CD14-positive monocyte (primary cell): Measurements from ENCODE around the gene PLXNA2. TPM values are rescaled to one million over a fixed set of nuclear protein-coding genes. Genes with fewer than 3 reads are reported as not detected.
A peak's percentile ranks its signal among the peaks of the same experiment; 100 is the strongest.

Experiments
- DNase-seq, 3 donors: peaks; one replicate each; pipeline ENCODE4 v3.0.0-alpha.2; 2011 to 2022
- H2AFZ ChIP-seq: 2 replicates; pipeline ENCODE4 v1.6.0; 2012; ENCODE audit warnings: mild to moderate bottlenecking, low read depth, low read length, inconsistent platforms; ENCODE audit not compliant: insufficient read depth, poor library complexity, severe bottlenecking
- H3K27ac ChIP-seq, 2 donors: 1 replicate in 1 of 2; 2 replicates in 1 of 2; pipeline ENCODE4 v1.5.1; 2012 to 2013; ENCODE audit warnings: low read length in 2 of 2, control low read depth in 1 of 2, inconsistent platforms in 1 of 2, low read depth in 1 of 2, mild to moderate bottlenecking in 1 of 2
- H3K27me3 ChIP-seq, 2 donors: one replicate each; pipeline versions ENCODE4 v1.6.0 to v1.6.1; 2011 to 2013; ENCODE audit warnings: low read length in 2 of 2; ENCODE audit not compliant: control insufficient read depth in 2 of 2, insufficient read depth in 2 of 2
- H3K36me3 ChIP-seq, 2 donors: replicated peaks in 1 of 2; 1 replicate in 1 of 2; 2 replicates in 1 of 2; pipeline versions ENCODE4 v1.5.1 to v1.6.1; 2012 to 2013; ENCODE audit warnings: low read length in 2 of 2, control low read depth in 1 of 2, inconsistent platforms in 1 of 2, mild to moderate bottlenecking in 1 of 2; ENCODE audit not compliant: insufficient read depth in 2 of 2, control insufficient read depth in 1 of 2
- H3K4me1 ChIP-seq, 2 donors: 1 replicate in 1 of 2; 2 replicates in 1 of 2; pipeline versions ENCODE4 v1.5.1 to v1.6.1; 2012 to 2013; ENCODE audit warnings: low read length in 2 of 2, control low read depth in 1 of 2, inconsistent platforms in 1 of 2, mild to moderate bottlenecking in 1 of 2, moderate library complexity in 1 of 2; ENCODE audit not compliant: insufficient read depth in 2 of 2, control insufficient read depth in 1 of 2
- H3K4me2 ChIP-seq: replicated peaks from 2 replicates; pipeline ENCODE3; 2012; ENCODE audit warnings: low read length, moderate library complexity, mild to moderate bottlenecking; ENCODE audit not compliant: poor library complexity, severe bottlenecking; ENCODE audit errors: extremely low read depth
- H3K4me3 ChIP-seq, 3 experiments: fragments of 200-600 bp in 1 of 3; sonication (generic) in 1 of 3; replicated peaks in 1 of 3; 1 replicate in 2 of 3; 2 replicates in 1 of 3; pipeline ENCODE4 v1.5.1; 2011 to 2013; ENCODE audit warnings: low read length in 3 of 3, mild to moderate bottlenecking in 3 of 3, control low read depth in 2 of 3, low read depth in 2 of 3, inconsistent platforms in 1 of 3, moderate library complexity in 1 of 3
- H3K79me2 ChIP-seq: 2 replicates; pipeline ENCODE4 v1.6.0; 2012; ENCODE audit warnings: mild to moderate bottlenecking, control low read depth, inconsistent platforms, low read length, moderate library complexity; ENCODE audit not compliant: insufficient read depth
- H3K9ac ChIP-seq: 2 replicates; pipeline ENCODE4 v1.6.0; 2017; ENCODE audit warnings: low read length, mild to moderate bottlenecking; ENCODE audit not compliant: insufficient read depth, poor library complexity, severe bottlenecking
- H3K9me3 ChIP-seq, 2 donors: replicated peaks in 1 of 2; 1 replicate in 1 of 2; 2 replicates in 1 of 2; pipeline versions ENCODE4 v1.5.1 to v1.6.1; 2012 to 2013; ENCODE audit warnings: low read length in 2 of 2, control low read depth in 1 of 2; ENCODE audit not compliant: control insufficient read depth in 1 of 2, insufficient read depth in 1 of 2
- H4K20me1 ChIP-seq: 2 replicates; pipeline ENCODE4 v1.6.0; 2012; ENCODE audit warnings: mild to moderate bottlenecking, low read length, control low read depth, moderate library complexity; ENCODE audit not compliant: insufficient read depth
- H3K27ac Mint-ChIP-seq, 7 donors: one replicate each; pipeline ENCODE4 v1.8.0; 2020; ENCODE audit warnings: mild to moderate bottlenecking in 7 of 7, mixed read lengths in 7 of 7, moderate library complexity in 6 of 7, inconsistent platforms in 2 of 7
- H3K27me3 Mint-ChIP-seq, 3 donors: one replicate each; pipeline ENCODE4 v1.8.0; 2021 to 2022; ENCODE audit warnings: low read depth in 3 of 3, mild to moderate bottlenecking in 3 of 3, mixed read lengths in 3 of 3, moderate library complexity in 3 of 3, inconsistent platforms in 1 of 3
- H3K36me3 Mint-ChIP-seq, 2 donors: one replicate each; pipeline ENCODE4 v1.8.0; 2020; ENCODE audit warnings: mixed read lengths in 2 of 2, inconsistent platforms in 1 of 2, mild to moderate bottlenecking in 1 of 2
- H3K4me1 Mint-ChIP-seq: one replicate; pipeline ENCODE4 v1.8.0; 2020; ENCODE audit warnings: mild to moderate bottlenecking, mixed read lengths
- H3K4me3 Mint-ChIP-seq, 2 donors: one replicate each; pipeline ENCODE4 v1.8.0; 2020; ENCODE audit warnings: mild to moderate bottlenecking in 2 of 2, mixed read lengths in 2 of 2, moderate library complexity in 1 of 2
- H3K9me3 Mint-ChIP-seq, 7 donors: one replicate each; pipeline ENCODE4 v1.8.0; 2020 to 2022; ENCODE audit warnings: mixed read lengths in 7 of 7, mild to moderate bottlenecking in 6 of 7, moderate library complexity in 6 of 7, inconsistent platforms in 2 of 7
- WGBS: methylation state at CpG from one replicate; pipeline ENCODE4 v1.1.5; 2013; ENCODE audit warnings: missing lambda C conversion rate; ENCODE audit not compliant: insufficient coverage; 5-methylcytosine and 5-hydroxymethylcytosine counted together
- intact Hi-C, 2 donors: fragments of 100-400 bp; cut with micrococcal nuclease; formaldehyde crosslinking; loops; one replicate each; pipeline versions ENCODE4 v1.15.0 to v1.15.1; 2023
- polyA plus RNA-seq, 3 donors: library from polyadenylated mRNA; depleted of rRNA in 1 of 3; unstranded in 2 of 3; stranded (reverse) in 1 of 3; fragments of 300-500 nt in 2 of 3; fragments of >200 nt in 1 of 3; fragmentation: Illumina TruSeq in 2 of 3; gene quantifications; 1 replicate in 2 of 3; 2 replicates in 1 of 3; pipeline ENCODE4 v1.2.3, GENCODE V29; 2012 to 2021
- TF ChIP-seq, protein P1 (sequence below): fragments of 200-600 bp; IDR thresholded peaks from one replicate; pipeline ENCODE4 v1.8.0; 2022; ENCODE audit warnings: antibody characterized with exemption, mild to moderate bottlenecking

Gene PLXNA2
- polyA plus RNA-seq, 3 donors: 0.75 to 2.1 (median 1.1) TPM

DNA sequence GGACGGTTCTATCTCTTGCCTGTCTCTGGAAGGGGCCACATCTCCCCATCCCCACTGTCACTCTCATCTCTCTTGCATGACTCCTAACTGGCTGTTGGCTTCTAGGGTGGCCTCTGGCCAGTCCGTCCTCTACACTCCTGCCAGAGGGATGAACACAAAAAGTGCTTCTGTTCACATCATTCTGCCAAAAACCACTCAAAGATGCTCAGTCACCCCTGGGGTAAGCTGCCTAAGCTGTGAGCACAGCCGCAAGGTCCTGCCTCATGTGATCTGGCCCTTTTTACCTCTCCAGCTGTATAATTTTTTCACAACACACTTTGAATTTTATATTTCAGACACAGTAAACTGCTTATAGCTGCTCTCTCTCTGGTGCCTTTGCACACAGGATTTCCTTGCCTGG, 235.7 kb downstream of the PLXNA2 start:
- no peak for DNase-seq
- Histone ChIP-seq H3K79me2 (no peaks in the 10 kb centered on the region), H3K36me3 (no peaks in the 10 kb centered on the region), H3K4me3 (no peak overlapping the region), H3K9me3 (no peaks in the 10 kb centered on the region), H3K27me3 (no peaks in the 10 kb centered on the region), H4K20me1 (no peaks in the 10 kb centered on the region), H3K4me2 (no peak overlapping the region), H2AFZ (no peak overlapping the region), H3K9ac (no peak overlapping the region), H3K4me1 (no peaks in the 10 kb centered on the region), H3K27ac (no peak overlapping the region)
- H3K27ac Mint-ChIP-seq: peak overlapping the region in 1 of 7 donors; percentile 1
- TF ChIP-seq, protein P1, sequence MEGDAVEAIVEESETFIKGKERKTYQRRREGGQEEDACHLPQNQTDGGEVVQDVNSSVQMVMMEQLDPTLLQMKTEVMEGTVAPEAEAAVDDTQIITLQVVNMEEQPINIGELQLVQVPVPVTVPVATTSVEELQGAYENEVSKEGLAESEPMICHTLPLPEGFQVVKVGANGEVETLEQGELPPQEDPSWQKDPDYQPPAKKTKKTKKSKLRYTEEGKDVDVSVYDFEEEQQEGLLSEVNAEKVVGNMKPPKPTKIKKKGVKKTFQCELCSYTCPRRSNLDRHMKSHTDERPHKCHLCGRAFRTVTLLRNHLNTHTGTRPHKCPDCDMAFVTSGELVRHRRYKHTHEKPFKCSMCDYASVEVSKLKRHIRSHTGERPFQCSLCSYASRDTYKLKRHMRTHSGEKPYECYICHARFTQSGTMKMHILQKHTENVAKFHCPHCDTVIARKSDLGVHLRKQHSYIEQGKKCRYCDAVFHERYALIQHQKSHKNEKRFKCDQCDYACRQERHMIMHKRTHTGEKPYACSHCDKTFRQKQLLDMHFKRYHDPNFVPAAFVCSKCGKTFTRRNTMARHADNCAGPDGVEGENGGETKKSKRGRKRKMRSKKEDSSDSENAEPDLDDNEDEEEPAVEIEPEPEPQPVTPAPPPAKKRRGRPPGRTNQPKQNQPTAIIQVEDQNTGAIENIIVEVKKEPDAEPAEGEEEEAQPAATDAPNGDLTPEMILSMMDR: no peak
- no peak overlapping the region for H3K4me3 Mint-ChIP-seq
- H3K4me1 Mint-ChIP-seq: no peaks in the 10 kb centered on the region
- no peaks in the 10 kb centered on the region for H3K36me3 Mint-ChIP-seq
- intact Hi-C loops: no loop called here
- peaks cover 0 to 3% (median 0%) of the 10 kb centered on the region in 7 donors for H3K9me3 Mint-ChIP-seq
- H3K27me3 Mint-ChIP-seq: no peaks in the 10 kb centered on the region
- WGBS: 100% methylated on average over 2 of the region's 3 CpGs

DNA sequence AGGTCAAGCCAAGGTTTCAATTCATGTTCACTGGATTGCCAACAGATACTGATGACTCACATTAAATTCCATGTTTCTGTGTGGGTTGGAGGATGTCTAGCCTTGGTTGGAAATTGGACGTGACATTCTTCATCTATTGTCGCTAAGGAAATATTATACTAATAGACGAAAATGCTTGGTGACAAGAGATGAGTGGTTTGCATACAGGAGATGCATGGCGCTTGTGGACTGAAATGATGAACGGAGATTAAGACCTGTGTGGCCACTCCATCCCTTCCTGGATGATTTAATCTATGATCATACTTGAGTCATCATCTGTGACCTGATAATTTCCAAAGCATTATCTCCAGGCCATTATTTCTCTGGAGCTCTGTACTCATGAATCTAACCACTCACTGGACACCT, 236.2 kb downstream of the PLXNA2 start:
- 98% methylated on average over 5 of the region's 5 CpGs for WGBS
- H3K4me2 ChIP-seq: no peak overlapping the region
- no peaks in the 10 kb centered on the region for H3K36me3 Mint-ChIP-seq

More for the DNA sequence above, 236.2 kb downstream of the PLXNA2 start:
- H3K4me1 ChIP-seq: no peaks in the 10 kb centered on the region
- Mint-ChIP-seq H3K4me1 (no peaks in the 10 kb centered on the region), H3K27ac (no peak overlapping the region), H3K9me3 (peaks cover 0 to 3% (median 0%) of the 10 kb centered on the region in 7 donors), H3K27me3 (no peaks in the 10 kb centered on the region), H3K4me3 (no peak overlapping the region)
- TF ChIP-seq, protein P1: no peak
- H3K9ac ChIP-seq: no peak overlapping the region
- no peak overlapping the region for H3K27ac ChIP-seq
- intact Hi-C loops: no loop called here
- DNase-seq: no peak
- no peak overlapping the region for H2AFZ ChIP-seq
- no peaks in the 10 kb centered on the region for H3K36me3 ChIP-seq
- no peaks in the 10 kb centered on the region for H3K79me2 ChIP-seq
- no peaks in the 10 kb centered on the region for H3K27me3 ChIP-seq
- no peak overlapping the region for H3K4me3 ChIP-seq
- no peaks in the 10 kb centered on the region for H3K9me3 ChIP-seq
- H4K20me1 ChIP-seq: no peaks in the 10 kb centered on the region
